SK-N-SH treated with all-trans-retinoic acid at 6 μM for 48 hours (cell line): ENCODE measurements around the gene ZFHX3.

Experiments used
- ATAC-seq: fragments of 200-7000 bp; cut with Tn5 transposase; 3 replicates; pipeline ENCODE4 v1.9.1; 2020; ENCODE audit warnings: mild to moderate bottlenecking, moderate library complexity
- BACH2 ChIP-seq: fragments of 250-450 bp; sonication (Bioruptor Pico); IDR thresholded peaks from 2 replicates; pipeline ENCODE4 v1.9.0; 2021; ENCODE audit warnings: mild to moderate bottlenecking, borderline replicate concordance
- CSDC2 ChIP-seq: fragments of 250-450 bp; sonication (Bioruptor Pico); IDR thresholded peaks from 2 replicates; pipeline ENCODE4 v1.5.0; 2020; ENCODE audit warnings: mild to moderate bottlenecking, moderate library complexity
- ESRRG ChIP-seq: fragments of 250-450 bp; sonication (Bioruptor Pico); IDR thresholded peaks from 2 replicates; pipeline ENCODE4 v1.6.1; 2021; ENCODE audit warnings: mild to moderate bottlenecking
- GLIS3 ChIP-seq: fragments of 250-450 bp; sonication (Bioruptor Pico); IDR thresholded peaks from 2 replicates; pipeline ENCODE4 v1.5.0; 2020; ENCODE audit warnings: mild to moderate bottlenecking, moderate library complexity
- ISL1 ChIP-seq: fragments of 250-450 bp; sonication (Bioruptor Pico); IDR thresholded peaks from 2 replicates; pipeline ENCODE4 v2.1.2; 2022; ENCODE audit warnings: mild to moderate bottlenecking, moderate library complexity
- OSR1 ChIP-seq: fragments of 250-450 bp; sonication (Bioruptor Pico); IDR thresholded peaks from 2 replicates; pipeline ENCODE4 v1.8.0; 2022; ENCODE audit warnings: moderate library complexity, mild to moderate bottlenecking, inconsistent platforms
- PPARA ChIP-seq: fragments of 250-450 bp; sonication (Bioruptor Pico); IDR thresholded peaks from 2 replicates; pipeline ENCODE4 v1.5.0; 2020; ENCODE audit warnings: mild to moderate bottlenecking, borderline replicate concordance
- RARB ChIP-seq: fragments of 250-450 bp; sonication (Bioruptor Pico); IDR thresholded peaks from 2 replicates; pipeline ENCODE4 v1.8.0; 2021; ENCODE audit warnings: mild to moderate bottlenecking, moderate library complexity
- SNAI2 ChIP-seq: fragments of 250-450 bp; sonication (Bioruptor Pico); IDR thresholded peaks from 2 replicates; pipeline ENCODE4 v1.5.0; 2020; ENCODE audit warnings: mild to moderate bottlenecking, moderate library complexity
- TCF4 ChIP-seq: fragments of 250-450 bp; sonication (Bioruptor Pico); IDR thresholded peaks from 2 replicates; pipeline ENCODE4 v1.8.0; 2021; ENCODE audit warnings: mild to moderate bottlenecking, moderate library complexity, borderline replicate concordance
- TOX ChIP-seq: fragments of 250-450 bp; sonication (Bioruptor Pico); IDR thresholded peaks from 2 replicates; pipeline ENCODE4 v1.8.0; 2021; ENCODE audit warnings: mild to moderate bottlenecking, moderate library complexity, borderline replicate concordance
- ZFP3 ChIP-seq: fragments of 250-450 bp; sonication (Bioruptor Pico); IDR thresholded peaks from 2 replicates; pipeline ENCODE4 v1.5.0; 2020; ENCODE audit warnings: mild to moderate bottlenecking, moderate library complexity
- ZFP30 ChIP-seq: fragments of 450-650 bp; formaldehyde crosslinking; IDR thresholded peaks from 2 replicates; pipeline ENCODE4 v1.5.0; 2022; ENCODE audit warnings: mild to moderate bottlenecking, moderate library complexity
- ZNF565 ChIP-seq: fragments of 450-650 bp; formaldehyde crosslinking; conservative IDR thresholded peaks from 2 replicates; pipeline ENCODE4 v1.5.0; 2020; ENCODE audit warnings: low read depth, mild to moderate bottlenecking, moderate library complexity
- ZNF70 ChIP-seq: fragments of 450-650 bp; formaldehyde crosslinking; IDR thresholded peaks from 2 replicates; pipeline ENCODE4 v1.5.0; 2020; ENCODE audit warnings: mild to moderate bottlenecking, moderate library complexity
- ZNF8 ChIP-seq: fragments of 450-650 bp; formaldehyde crosslinking; IDR thresholded peaks from 2 replicates; pipeline ENCODE4 v1.5.0; 2020; ENCODE audit warnings: mild to moderate bottlenecking, moderate library complexity
- TF ChIP-seq, protein P1 (sequence below): fragments of 250-450 bp; sonication (Bioruptor Pico); IDR thresholded peaks from 2 replicates; pipeline ENCODE4 v1.5.0; 2020; ENCODE audit warnings: mild to moderate bottlenecking, moderate library complexity
- TF ChIP-seq, protein P2 (sequence below): fragments of 250-450 bp; sonication (Bioruptor Pico); IDR thresholded peaks from 2 replicates; pipeline ENCODE4 v1.5.1; 2020; ENCODE audit warnings: low read depth, mild to moderate bottlenecking, moderate library complexity
- TF ChIP-seq, protein P3 (sequence below): fragments of 250-450 bp; sonication (Bioruptor Pico); IDR thresholded peaks from 2 replicates; pipeline ENCODE4 v1.8.0; 2021; ENCODE audit warnings: low read depth, mild to moderate bottlenecking, moderate library complexity, borderline replicate concordance
- TF ChIP-seq, protein P4 (sequence below): fragments of 250-450 bp; sonication (Bioruptor Pico); IDR thresholded peaks from 2 replicates; pipeline ENCODE4 v1.8.0; 2020; ENCODE audit warnings: mild to moderate bottlenecking, moderate library complexity, borderline replicate concordance
- TF ChIP-seq, protein P5 (sequence below): fragments of 250-450 bp; sonication (Bioruptor Pico); IDR thresholded peaks from 2 replicates; pipeline ENCODE4 v1.5.1; 2021; ENCODE audit warnings: mild to moderate bottlenecking, moderate library complexity

Gene ZFHX3

DNA sequence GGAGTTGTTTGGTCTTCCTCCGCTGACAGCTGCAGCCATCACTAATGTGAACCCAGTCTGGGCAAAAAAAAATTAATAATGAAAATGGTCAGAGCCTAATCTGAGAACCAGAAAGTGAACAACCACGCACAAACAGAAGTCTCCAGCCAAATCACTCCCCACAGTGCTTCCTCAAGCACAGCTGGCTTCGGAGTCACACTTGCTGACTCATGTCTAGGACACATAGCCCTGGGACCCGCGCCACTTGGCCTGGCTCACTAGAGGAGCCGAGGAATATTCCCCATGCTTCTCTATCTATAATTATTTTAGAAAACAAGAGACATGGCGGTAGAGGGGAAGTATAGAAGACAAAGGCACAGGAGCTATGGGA, 109.1 kb downstream of the ZFHX3 start:
- peak; percentile 69 for ATAC-seq
- no peak for TF ChIP-seq OSR1 (CRISPR knock-in tag)
- TF ChIP-seq ZNF70, result no peak
- no peak for TF ChIP-seq ZNF8 (CRISPR knock-in tag)
- no peak for TF ChIP-seq GLIS3 (CRISPR knock-in tag)
- TF ChIP-seq, protein P1, sequence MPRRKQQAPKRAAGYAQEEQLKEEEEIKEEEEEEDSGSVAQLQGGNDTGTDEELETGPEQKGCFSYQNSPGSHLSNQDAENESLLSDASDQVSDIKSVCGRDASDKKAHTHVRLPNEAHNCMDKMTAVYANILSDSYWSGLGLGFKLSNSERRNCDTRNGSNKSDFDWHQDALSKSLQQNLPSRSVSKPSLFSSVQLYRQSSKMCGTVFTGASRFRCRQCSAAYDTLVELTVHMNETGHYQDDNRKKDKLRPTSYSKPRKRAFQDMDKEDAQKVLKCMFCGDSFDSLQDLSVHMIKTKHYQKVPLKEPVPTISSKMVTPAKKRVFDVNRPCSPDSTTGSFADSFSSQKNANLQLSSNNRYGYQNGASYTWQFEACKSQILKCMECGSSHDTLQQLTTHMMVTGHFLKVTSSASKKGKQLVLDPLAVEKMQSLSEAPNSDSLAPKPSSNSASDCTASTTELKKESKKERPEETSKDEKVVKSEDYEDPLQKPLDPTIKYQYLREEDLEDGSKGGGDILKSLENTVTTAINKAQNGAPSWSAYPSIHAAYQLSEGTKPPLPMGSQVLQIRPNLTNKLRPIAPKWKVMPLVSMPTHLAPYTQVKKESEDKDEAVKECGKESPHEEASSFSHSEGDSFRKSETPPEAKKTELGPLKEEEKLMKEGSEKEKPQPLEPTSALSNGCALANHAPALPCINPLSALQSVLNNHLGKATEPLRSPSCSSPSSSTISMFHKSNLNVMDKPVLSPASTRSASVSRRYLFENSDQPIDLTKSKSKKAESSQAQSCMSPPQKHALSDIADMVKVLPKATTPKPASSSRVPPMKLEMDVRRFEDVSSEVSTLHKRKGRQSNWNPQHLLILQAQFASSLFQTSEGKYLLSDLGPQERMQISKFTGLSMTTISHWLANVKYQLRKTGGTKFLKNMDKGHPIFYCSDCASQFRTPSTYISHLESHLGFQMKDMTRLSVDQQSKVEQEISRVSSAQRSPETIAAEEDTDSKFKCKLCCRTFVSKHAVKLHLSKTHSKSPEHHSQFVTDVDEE, result no peak

DNA sequence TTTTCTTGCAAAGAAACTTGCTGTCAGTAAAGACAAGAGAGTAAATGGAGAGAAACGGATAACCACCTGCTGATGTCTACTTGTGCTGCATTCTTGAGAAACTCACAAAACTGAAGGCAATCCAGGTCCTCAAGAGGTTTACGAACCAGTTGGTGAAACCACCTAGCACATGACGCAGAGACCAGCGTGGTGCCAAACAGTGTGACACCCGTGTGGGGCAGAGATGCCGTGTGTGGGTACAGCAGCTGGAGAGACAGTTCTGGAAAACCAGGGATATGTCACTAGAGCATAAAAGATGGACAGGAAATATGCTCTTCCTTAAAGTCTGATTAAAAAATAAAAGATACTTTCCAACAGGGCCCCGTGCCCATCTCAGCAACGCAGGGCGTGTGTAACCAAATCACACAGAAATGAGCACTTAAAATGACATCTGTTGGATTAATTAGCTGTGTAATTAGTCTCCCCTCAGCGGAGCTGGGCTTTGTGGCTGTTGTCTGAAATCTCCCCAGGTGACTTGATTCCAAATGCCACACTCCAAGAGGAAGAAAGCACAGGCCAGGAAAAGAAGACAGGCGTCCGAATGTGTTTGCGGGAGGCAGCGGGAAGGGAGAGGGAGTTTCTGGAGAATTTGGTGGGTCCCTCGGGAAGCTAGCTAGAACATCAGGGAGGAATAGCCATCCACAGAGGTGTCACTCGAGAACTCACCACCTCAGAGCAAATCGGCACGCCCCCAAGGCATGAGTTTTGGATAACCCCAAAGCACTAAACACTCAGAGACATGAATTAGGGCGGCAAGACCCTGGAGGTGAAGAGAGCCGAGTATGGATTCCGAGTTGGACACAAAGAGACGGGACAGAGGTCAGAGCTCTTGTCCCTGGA, 109.8 kb downstream of the ZFHX3 start:
- TF ChIP-seq TCF4 (no peak), ISL1 (no peak), ESRRG (CRISPR knock-in tag) (no peak), ZFP3 (CRISPR knock-in tag) (no peak), GLIS3 (CRISPR knock-in tag) (no peak), CSDC2 (CRISPR knock-in tag) (no peak), ZNF70 (no peak), BACH2 (CRISPR knock-in tag) (no peak)
- TF ChIP-seq, protein P2, sequence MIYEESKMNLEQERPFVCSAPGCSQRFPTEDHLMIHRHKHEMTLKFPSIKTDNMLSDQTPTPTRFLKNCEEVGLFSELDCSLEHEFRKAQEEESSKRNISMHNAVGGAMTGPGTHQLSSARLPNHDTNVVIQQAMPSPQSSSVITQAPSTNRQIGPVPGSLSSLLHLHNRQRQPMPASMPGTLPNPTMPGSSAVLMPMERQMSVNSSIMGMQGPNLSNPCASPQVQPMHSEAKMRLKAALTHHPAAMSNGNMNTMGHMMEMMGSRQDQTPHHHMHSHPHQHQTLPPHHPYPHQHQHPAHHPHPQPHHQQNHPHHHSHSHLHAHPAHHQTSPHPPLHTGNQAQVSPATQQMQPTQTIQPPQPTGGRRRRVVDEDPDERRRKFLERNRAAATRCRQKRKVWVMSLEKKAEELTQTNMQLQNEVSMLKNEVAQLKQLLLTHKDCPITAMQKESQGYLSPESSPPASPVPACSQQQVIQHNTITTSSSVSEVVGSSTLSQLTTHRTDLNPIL (CRISPR knock-in tag), result no peak
- TF ChIP-seq, protein P3, sequence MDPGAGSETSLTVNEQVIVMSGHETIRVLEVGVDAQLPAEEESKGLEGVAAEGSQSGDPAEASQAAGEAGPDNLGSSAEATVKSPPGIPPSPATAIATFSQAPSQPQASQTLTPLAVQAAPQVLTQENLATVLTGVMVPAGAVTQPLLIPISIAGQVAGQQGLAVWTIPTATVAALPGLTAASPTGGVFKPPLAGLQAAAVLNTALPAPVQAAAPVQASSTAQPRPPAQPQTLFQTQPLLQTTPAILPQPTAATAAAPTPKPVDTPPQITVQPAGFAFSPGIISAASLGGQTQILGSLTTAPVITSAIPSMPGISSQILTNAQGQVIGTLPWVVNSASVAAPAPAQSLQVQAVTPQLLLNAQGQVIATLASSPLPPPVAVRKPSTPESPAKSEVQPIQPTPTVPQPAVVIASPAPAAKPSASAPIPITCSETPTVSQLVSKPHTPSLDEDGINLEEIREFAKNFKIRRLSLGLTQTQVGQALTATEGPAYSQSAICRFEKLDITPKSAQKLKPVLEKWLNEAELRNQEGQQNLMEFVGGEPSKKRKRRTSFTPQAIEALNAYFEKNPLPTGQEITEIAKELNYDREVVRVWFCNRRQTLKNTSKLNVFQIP (CRISPR knock-in tag), result no peak
- TF ChIP-seq, protein P1, result no peak
- TF ChIP-seq, protein P4, sequence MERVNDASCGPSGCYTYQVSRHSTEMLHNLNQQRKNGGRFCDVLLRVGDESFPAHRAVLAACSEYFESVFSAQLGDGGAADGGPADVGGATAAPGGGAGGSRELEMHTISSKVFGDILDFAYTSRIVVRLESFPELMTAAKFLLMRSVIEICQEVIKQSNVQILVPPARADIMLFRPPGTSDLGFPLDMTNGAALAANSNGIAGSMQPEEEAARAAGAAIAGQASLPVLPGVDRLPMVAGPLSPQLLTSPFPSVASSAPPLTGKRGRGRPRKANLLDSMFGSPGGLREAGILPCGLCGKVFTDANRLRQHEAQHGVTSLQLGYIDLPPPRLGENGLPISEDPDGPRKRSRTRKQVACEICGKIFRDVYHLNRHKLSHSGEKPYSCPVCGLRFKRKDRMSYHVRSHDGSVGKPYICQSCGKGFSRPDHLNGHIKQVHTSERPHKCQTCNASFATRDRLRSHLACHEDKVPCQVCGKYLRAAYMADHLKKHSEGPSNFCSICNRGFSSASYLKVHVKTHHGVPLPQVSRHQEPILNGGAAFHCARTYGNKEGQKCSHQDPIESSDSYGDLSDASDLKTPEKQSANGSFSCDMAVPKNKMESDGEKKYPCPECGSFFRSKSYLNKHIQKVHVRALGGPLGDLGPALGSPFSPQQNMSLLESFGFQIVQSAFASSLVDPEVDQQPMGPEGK, result no peak
- no peak for ATAC-seq

DNA sequence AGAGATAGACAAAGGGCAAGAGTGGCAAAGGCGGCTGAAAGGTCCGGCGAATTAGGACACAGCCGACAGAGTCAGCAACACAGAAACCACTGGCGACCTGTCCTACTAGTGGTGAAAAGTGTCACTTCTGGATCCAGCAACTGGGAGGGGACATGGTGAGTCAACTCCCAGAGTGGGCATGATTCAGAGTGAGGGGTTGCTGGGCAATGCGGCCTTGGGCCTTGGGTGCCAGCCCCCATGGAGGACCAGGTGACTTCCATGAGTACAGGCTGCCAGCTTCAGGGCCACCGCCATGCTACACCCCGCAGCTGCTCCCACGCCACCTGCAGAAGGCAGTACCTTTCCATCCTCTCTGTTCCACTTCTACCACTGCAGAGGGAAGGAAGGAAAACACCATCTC, 110.6 kb downstream of the ZFHX3 start:
- no peak for ATAC-seq
- no peak for TF ChIP-seq PPARA (CRISPR knock-in tag)
- TF ChIP-seq ISL1, result no peak
- no peak for TF ChIP-seq TCF4
- TF ChIP-seq, protein P4, result no peak
- no peak for TF ChIP-seq SNAI2 (CRISPR knock-in tag)
- no peak for TF ChIP-seq ZNF8 (CRISPR knock-in tag)
- TF ChIP-seq, protein P2 (CRISPR knock-in tag), result no peak
- no peak for TF ChIP-seq OSR1 (CRISPR knock-in tag)
- TF ChIP-seq, protein P5, sequence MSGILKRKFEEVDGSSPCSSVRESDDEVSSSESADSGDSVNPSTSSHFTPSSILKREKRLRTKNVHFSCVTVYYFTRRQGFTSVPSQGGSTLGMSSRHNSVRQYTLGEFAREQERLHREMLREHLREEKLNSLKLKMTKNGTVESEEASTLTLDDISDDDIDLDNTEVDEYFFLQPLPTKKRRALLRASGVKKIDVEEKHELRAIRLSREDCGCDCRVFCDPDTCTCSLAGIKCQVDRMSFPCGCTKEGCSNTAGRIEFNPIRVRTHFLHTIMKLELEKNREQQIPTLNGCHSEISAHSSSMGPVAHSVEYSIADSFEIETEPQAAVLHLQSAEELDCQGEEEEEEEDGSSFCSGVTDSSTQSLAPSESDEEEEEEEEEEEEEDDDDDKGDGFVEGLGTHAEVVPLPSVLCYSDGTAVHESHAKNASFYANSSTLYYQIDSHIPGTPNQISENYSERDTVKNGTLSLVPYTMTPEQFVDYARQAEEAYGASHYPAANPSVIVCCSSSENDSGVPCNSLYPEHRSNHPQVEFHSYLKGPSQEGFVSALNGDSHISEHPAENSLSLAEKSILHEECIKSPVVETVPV (CRISPR knock-in tag), result no peak
- TF ChIP-seq CSDC2 (CRISPR knock-in tag), result no peak
- no peak for TF ChIP-seq ZNF565 (CRISPR knock-in tag)
- no peak for TF ChIP-seq GLIS3 (CRISPR knock-in tag)
- TF ChIP-seq ZFP3 (CRISPR knock-in tag), result no peak
- no peak for TF ChIP-seq RARB (CRISPR knock-in tag)
- no peak for TF ChIP-seq TOX (CRISPR knock-in tag)
- TF ChIP-seq ZFP30 (CRISPR knock-in tag), result no peak
